Endometrial microvascular endothelial cells (primary cell): ENCODE measurements around the gene KIF1B. TPM values are rescaled to one million over a fixed set of nuclear protein-coding genes. Genes with fewer than 3 reads are reported as not detected.
"Not testable (repeated sequence)": the region's sequence is repeated elsewhere in the genome, so short reads cannot be mapped to it uniquely, and the experiment has no call there.

ENCODE experiments used
- in situ Hi-C: cut with HindIII; loops from 2 replicates; pipeline ENCODE4 v1.10.0; 2017; ENCODE audit warnings: low sequenced_read_pairs, low pct_unique_long_range_greater_than_20kb; ENCODE audit errors: inconsistent ontology term
- total RNA-seq: library from RNA; depleted of rRNA; stranded (reverse); fragments of >200 nt; gene quantifications from one replicate; pipeline ENCODE4 v1.2.3, GENCODE V29; 2015; ENCODE audit errors: inconsistent ontology term

Gene KIF1B
- total RNA-seq, 1 donor from 2014 or later, result 23.5 TPM

DNA sequence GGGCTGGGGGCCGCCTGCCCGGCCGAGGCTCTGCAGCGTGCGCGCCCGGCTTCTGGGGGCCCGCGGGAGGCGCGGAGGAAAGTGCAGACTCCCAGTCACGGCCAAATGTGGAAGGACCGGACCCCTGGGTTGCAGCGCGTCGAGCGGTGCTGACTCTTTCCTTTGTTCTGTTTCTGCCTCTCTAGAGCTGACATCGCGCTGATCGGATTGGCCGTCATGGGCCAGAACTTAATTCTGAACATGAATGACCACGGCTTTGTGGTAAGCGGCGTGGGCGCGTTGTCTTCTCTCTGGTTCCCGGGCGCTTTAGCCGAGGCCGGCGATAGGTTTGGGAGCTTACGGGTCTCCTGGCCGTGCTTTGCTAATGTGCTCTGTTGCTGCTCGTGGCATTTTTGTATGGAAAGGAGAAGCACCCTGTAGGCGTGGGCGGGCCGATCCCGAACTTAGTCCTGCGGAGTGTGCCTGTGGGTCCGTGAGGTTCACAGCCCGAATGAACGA, 189.1 kb downstream of the KIF1B start:
- in situ Hi-C loops, result no loop called here

DNA sequence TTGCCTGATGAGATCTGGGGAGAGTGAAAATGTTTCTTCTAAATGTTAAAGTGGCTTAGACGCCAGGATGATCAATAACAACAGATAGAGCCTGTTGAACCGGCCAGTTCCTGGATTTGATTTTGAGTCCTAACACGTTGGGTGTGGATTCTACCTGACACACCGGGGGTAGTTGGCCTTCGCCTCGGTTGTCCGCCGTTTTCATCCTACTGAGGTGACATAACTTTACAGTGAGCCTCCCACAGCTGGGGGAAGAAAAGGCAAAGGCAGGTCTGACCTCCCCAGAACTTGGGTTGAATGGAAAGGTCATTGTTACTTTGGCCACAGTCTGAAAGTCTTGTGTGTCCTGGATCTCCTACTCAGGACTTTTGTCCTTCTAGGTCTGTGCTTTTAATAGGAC, 189.6 kb downstream of the KIF1B start:
- in situ Hi-C loops, result no loop called here

DNA sequence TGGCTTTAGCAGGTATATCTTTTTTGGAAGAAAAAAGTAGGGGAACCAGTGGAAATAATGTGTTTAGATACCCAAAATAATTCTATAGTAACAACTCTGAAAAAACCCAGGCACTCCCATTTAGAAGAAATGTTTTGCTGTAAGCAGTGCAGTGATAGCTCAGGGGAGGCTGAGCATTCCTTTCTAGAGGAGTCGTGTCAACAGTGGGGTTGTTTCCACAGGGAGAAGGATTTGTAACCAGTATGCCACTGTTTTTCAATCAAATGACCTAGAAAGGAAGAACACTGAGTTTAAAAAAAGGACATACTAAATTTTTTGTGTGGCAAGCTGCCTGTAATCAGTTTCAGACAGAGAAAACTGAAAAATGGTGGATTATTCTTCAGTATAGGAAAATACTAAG, 190.9 kb downstream of the KIF1B start:
- in situ Hi-C loops, result no loop called here

DNA sequence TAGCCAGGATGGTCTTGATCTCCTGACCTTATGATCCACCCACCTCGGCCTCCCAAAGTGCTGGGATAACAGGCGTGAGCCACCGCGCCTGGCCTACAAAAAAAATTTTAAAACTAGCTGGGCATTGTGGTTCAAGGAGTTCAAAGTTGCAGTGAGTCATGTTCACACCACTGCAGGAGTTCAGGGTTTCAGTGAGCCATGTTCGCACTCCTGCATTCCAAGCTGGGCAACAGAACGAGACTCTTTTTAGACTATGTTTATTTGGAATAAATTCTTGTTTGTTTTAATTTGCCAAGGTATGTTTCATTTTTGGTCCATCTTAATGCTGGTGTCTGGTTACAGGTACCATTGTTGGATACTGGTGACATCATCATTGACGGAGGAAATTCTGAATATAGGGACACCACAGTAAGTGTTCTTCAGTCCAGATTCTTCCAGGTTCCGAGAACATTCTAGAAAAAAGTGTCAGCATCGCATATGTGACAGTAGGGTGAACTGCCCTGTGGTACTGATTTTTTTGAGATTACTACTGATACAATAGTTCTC, 192.4 kb downstream of the KIF1B start:
- in situ Hi-C loops, result no loop called here

DNA sequence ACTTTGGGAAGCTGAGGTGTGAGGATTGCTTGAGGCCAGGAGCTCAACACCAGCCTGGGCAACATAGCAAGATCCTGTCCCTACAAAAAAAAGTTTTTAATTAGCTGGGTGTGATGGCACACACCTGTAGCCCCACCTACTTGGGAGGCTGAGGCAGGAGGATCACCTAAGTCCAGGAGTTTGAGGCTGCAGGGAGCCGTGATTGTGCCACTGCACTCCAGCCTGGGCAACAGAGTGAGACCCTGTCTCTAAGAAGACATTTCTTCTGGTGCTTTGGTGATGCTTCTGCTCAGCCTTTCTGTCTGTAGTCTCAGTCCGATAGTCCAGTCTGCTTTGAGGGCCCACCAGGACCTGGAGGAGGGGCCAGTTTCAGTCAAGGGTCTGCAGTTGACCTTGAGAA, 196.8 kb downstream of the KIF1B start:
- in situ Hi-C loops, result no loop called here

DNA sequence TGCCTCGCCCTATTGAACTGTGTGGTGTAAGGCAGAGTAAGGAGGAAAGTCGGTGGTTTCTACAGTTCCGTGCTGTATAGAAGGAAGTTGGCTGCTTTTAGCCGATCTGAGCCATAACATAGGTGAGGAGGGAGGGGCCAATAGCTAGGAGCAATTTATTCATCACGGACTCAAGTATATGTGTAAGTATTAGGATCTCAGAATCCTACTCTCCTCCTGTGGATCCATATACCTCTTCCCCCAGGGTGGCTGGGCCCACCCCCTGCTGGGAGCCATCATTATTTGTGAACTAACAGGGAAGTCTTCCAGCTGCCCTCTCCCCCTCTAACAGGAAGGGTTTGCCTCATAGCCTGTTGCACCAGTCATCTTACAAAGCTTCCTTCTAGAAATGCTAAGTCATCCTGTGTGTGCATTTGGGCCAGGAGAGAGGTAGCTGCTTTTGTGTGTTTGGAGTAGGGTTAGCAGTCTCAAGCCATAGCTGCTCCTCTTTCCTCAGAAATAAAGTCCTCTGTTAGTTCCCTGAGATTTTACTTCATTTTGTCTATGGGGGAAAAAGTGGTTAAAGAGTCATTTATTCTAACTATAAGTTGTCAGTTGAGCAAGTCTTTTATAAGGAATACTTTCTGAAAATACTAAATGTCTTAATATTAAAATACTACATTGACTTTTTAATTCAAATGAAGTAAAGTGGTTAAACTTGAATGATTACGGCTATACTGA, 205.0 kb downstream of the KIF1B start:
- in situ Hi-C loops, result no loop called here

DNA sequence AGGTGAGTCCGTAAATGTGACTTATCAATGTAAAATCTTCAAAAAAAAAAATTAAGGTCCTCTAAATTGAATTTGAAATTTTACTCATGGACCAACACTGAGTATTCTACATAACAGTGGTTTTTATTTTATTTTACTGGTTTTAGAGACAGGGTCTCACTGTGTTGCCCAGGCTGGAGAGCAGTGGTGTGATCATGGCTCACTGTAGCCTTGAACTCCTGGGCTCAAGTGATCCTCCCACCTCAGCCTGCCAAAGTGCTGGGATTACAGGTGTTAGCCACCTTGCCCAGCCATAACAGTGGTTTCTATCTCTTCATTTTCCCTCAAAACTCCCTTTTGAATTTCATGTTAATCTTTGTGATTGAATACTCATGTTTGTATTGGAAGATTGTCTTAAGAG, 205.6 kb downstream of the KIF1B start:
- in situ Hi-C loops, result not testable (repeated sequence)

DNA sequence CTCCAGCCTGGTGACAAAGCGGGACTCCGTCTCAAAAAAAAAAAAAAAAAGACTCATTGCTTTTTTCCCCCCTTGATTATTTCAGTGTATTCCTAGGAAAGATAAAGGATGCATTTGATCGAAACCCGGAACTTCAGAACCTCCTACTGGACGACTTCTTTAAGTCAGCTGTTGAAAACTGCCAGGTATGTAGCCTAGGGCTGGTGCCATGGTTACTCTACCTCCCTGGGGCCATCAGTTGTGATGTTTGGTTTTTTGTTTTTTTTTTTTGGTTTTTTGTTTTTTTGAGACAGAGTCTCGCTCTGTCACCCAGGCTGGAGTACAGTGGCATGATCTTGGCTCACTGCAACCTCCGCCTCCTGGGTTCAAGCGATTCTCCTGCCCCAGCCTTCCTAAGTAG, 208.4 kb downstream of the KIF1B start:
- in situ Hi-C loops, result not testable (repeated sequence)

DNA sequence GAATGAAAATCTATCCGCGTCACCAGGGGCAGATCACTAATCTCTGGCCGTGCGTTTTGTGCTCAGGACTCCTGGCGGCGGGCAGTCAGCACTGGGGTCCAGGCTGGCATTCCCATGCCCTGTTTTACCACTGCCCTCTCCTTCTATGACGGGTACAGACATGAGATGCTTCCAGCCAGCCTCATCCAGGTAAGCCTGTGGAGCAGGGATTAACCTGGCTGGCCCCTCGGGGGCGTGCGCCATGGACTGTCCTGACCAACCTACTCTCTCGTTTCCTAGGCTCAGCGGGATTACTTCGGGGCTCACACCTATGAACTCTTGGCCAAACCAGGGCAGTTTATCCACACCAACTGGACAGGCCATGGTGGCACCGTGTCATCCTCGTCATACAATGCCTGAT, 209.0 kb downstream of the KIF1B start:
- in situ Hi-C loops, result no loop called here

DNA sequence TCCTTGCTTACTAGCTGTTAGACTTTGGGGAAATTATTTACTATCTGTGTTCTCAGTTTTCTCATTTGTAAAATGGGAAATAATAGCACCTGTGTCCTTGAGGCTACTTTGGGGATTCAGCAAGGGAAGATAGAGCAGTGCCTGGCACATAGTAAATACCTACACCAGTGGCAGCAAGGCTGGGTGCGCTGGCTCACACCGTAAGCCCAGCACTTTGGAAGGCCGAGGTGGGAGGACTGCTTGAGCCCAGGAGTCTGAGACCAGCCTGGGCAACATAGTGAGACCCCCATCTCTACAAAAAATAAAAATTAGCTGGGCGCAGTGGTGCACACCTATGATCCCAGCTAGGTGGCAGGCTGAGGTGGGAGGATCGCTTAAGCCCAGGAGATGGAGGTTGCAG, 211.3 kb downstream of the KIF1B start:
- in situ Hi-C loops, result no loop called here

DNA sequence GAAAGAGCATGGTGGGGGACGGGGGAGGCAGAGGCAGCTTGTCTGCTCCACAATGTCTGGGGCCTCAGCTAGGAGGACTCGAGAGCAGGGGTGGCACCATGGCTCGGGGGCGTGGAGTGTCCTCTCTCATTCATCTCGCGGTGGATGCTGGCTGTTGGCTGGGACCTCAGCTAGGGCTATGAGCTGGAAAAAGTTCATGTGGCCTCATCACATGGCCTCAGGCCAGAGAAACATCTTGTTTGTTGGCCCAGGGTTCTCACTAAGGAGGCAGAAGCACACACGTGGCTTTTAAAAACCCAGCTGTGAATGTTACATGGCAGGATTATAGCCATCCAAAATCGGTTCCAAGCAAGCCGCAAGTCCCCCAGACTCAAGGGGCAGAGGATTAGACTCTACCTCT, 213.7 kb downstream of the KIF1B start:
- in situ Hi-C loops, result no loop called here

DNA sequence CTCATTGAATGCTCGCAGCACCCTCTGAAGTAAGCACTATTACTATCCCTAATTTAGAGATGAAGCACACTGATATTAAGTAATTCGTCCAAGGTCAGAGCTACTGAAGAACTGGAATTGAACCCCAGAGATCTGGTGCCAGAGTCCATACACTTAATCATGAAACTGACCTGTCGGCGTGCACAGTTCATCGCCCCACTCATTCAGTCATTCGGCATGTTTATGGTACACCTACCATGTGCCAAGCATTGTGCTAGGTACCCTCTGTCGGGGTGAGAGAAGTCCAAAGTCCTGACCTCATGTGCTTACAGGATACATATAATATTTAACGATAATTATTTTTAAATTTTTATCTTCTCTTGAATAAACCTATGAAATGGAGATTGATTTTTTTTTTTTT, 214.3 kb downstream of the KIF1B start:
- in situ Hi-C loops, result no loop called here

DNA sequence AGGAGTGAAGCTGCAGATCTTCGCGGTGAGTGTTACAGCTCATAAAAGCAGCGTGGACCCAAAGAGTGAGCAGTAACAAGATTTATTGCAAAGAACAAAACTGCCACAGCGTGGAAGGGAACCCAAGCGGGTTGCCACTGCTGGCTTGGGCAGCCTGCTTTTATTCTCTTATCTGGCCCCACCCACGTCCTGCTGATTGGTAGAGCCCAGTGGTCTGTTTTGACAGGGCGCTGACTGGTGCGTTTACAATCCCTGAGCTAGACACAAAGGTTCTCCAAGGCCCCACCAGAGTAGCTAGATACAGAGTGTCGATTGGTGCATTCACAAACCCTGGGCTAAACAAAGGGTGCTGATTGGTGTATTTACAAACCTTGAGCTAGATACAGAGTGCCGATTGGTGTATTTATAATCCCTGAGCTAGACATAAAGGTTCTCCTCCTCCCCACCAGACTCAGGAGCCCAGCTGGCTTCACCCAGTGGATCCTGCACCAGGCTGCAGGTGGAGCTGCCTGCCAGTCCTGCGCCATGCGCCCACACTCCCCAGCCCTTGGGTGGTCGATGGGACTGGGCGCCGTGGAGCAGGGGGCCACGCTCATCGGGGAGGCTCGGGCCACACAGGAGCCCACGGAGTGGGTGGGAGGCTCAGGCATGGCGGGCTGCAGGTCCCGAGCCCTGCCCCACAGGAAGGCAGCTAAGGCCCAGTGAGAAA, 215.6 kb downstream of the KIF1B start:
- in situ Hi-C loops, result not testable (repeated sequence)

DNA sequence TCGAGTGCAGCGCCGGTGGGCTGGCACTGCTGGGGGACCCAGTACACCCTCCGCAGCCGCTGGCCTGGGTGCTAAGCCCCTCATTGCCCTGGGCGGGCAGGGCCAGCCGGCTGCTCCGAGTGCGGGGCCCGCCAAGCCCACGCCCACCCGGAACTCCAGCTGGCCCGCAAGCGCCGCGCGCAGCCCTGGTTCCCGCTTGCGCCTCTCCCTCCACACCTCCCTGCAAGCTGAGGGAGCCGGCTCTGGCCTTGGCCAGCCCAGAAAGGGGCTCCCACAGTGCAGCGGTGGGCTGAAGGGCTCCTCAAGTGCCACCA, 216.1 kb downstream of the KIF1B start:
- in situ Hi-C loops, result not testable (repeated sequence)

DNA sequence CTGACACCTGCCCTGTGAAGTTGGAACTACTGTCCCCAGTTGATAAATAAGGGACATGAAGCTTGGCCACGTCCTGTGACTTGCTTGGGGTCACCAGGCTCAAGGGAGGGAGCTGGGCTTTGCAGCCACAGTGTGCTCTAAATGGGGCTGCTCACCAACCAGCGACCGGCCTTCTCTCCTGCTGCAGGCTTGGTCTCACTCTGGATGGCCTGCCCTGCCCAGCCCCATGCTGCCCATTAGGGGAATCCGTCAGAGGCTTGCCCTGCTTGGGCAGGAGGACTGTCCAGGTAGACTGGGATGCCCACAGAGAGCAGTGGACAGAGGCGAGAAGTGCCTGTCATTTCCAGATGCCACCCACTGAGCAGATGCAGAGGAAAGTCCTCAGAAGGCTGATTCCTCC, 218.6 kb downstream of the KIF1B start:
- in situ Hi-C loops, result no loop called here

DNA sequence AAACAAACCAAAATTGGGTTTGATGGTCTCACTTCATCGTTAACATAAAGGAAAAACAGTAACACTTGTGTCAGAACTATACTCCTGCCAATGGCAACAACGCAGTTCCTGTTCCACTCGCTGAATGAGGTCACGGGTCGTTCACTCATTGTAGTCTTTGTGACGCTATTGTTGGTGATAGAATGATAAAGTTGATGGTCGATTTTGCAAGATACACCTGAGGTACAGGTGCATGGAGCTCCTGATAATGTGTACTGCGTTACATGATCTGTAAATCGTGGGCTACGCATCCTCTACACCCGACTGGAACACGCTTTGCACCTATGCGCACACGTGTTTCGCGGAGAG, 219.5 kb downstream of the KIF1B start:
- in situ Hi-C loops, result no loop called here

DNA sequence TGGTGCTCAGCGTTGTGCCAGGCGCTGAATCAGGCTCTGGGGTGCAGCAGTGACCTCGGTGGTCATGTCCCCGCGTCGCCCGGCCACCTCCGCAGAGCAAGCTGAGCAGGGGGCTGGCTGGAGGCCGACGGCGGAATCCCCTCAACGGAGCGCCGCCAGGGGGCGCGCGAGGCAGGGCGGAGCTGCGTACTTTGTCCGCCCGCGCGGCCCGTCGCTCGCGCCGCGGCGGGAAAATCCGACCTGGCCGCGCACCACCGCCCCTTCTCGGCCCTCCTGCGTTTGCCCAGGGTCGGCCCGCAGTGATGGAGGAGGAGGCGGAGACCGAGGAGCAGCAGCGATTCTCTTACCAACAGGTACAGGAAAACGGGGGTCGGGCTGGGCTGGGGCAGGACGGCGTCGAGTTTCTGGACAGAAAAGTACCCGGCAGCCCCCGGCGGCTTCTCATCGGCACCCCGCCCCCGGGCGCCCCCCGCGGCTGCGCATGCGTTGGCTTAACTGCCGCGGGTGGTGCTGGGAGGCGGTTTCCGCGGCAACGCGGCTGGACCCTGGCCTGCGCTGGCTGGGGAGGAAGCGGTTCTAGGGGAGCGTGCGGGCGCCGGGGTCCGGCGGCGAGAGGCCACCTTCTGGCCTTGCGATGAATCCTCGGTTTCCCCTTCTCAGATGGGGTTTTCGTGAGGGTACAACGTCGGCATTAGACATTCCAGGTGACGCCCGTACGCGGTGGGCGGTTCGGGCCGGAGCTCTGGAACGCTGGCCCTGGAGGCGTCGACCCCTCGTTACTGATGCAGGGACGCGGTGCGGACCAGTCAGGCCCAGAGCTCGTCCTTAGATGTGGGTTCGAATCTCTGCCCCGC, 220.1 kb downstream of the KIF1B start, which contains the start of gene CENPS:
Gene CENPS (plus strand): TSS at position 218 of the 854 bp plus-strand sequence. CDS start 85 bp downstream, at position 303.
- in situ Hi-C loops, result no loop called here
